K562 (cell line): ENCODE results near the gene COL9A3. TPM values are rescaled to one million over a fixed set of nuclear protein-coding genes. Genes with fewer than 3 reads are reported as not detected.

Experiments used
- ELF4 ChIP-seq: fragments of 450-650 bp; formaldehyde crosslinking; IDR thresholded peaks from 2 replicates; pipeline ENCODE4 v1.4.0; 2022; ENCODE audit warnings: missing genetic modification characterization
- RB1 ChIP-seq: fragments of 450-650 bp; IDR thresholded peaks from 2 replicates; pipeline ENCODE4 v1.6.1; 2017; ENCODE audit warnings: low read depth, mild to moderate bottlenecking
- SP1 ChIP-seq: sonication (generic); formaldehyde crosslinking; IDR thresholded peaks from 2 replicates; pipeline ENCODE4 v1.8.1; 2022; ENCODE audit warnings: mild to moderate bottlenecking, missing genetic modification reagents
- ZNF583 ChIP-seq: fragments of 250-450 bp; sonication (Bioruptor Pico); IDR thresholded peaks from 2 replicates; pipeline ENCODE4 v1.4.0; 2020
- polyA plus RNA-seq, 8 experiments: library from polyadenylated mRNA; depleted of rRNA in 4 of 8; stranded (reverse) in 5 of 8; unstranded in 3 of 8; fragments of >200 nt; fragmentation: Nextera tagmentation in 2 of 8; fragmentation: Illumina TruSeq in 1 of 8; extraction: Ambion mirVana in 2 of 8; extraction: Trizol in 1 of 8; gene quantifications; 2 replicates each; pipeline versions ENCODE4 v1.2.1 to v1.2.3, GENCODE V29; 2011 to 2014; ENCODE audit warnings: inconsistent platforms in 1 of 8, missing spikeins in 1 of 8
- total RNA-seq, 7 experiments: library from RNA; depleted of rRNA in 6 of 7; stranded (reverse); fragments of >200 nt in 6 of 7; fragmentation: Illumina TruSeq in 2 of 7; extraction: Trizol in 2 of 7; gene quantifications; 2 replicates each; pipeline versions ENCODE4 v1.2.1 to v1.2.3, GENCODE V29; 2011 to 2021; ENCODE audit warnings: low replicate concordance in 1 of 7
- TF ChIP-seq, protein P1 (sequence below), 2 experiments: fragments of 450-650 bp; formaldehyde crosslinking in 1 of 2; IDR thresholded peaks; 2 replicates each; pipeline versions ENCODE4 v1.4.0 to v1.6.1; 2014 to 2020; ENCODE audit warnings: mild to moderate bottlenecking in 2 of 2, borderline replicate concordance in 1 of 2, low read depth in 1 of 2
- TF ChIP-seq, protein P2 (sequence below), 2 experiments: fragments of 450-650 bp in 1 of 2; sonication (generic) in 1 of 2; formaldehyde crosslinking; conservative IDR thresholded peaks; 2 replicates each; pipeline versions ENCODE4 v1.4.0 to v1.8.1; 2020 to 2022; ENCODE audit warnings: mild to moderate bottlenecking in 1 of 2, missing genetic modification reagents in 1 of 2
- TF ChIP-seq, protein P3 (sequence below): sonication (generic); IDR thresholded peaks from 2 replicates; pipeline ENCODE4 v1.6.1; 2016
- TF ChIP-seq, protein P4 (sequence below): fragments of 450-650 bp; IDR thresholded peaks from 2 replicates; pipeline ENCODE4 v1.6.1; 2016; ENCODE audit warnings: borderline replicate concordance

Gene COL9A3
- total and polyA plus RNA-seq, 9 of the 15 experiments (the other 6 are each of a cell fraction or from before 2014, with no cell fraction given) = 0.14 to 3.6 (median 0.88) TPM; not detected in 1

DNA sequence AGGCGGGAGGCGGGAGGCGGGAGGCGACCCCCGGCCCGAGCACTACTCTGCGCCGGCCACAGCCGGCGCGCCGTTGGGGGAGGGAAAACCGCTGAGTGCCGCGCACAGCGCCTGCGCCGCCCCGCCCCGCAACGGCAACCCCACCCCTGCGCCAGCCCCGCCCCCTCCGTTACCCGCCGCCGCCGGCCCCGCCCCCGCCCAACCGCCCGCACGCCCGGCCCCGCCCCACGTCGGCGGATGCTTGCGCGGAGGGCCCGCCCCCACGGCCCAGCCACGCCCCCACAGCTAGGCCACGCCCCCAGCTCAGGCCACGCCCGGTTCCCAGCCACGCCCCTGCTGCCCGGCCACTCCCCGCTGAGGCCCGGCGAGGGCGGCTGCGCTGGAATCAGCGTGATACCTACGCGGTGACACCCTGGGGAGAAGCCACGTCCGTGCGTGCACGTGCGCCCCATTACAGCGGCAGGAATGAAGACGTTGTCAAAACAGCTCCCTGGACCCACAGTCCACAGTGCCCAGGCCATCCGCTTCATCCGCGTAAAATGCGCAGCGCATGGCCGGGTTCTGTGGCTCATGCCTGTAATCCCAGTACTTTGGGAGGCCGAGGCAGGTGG, 45.0 kb downstream of the COL9A3 start, which contains the start of gene TCFL5 (continued):
- TF ChIP-seq, protein P1, sequence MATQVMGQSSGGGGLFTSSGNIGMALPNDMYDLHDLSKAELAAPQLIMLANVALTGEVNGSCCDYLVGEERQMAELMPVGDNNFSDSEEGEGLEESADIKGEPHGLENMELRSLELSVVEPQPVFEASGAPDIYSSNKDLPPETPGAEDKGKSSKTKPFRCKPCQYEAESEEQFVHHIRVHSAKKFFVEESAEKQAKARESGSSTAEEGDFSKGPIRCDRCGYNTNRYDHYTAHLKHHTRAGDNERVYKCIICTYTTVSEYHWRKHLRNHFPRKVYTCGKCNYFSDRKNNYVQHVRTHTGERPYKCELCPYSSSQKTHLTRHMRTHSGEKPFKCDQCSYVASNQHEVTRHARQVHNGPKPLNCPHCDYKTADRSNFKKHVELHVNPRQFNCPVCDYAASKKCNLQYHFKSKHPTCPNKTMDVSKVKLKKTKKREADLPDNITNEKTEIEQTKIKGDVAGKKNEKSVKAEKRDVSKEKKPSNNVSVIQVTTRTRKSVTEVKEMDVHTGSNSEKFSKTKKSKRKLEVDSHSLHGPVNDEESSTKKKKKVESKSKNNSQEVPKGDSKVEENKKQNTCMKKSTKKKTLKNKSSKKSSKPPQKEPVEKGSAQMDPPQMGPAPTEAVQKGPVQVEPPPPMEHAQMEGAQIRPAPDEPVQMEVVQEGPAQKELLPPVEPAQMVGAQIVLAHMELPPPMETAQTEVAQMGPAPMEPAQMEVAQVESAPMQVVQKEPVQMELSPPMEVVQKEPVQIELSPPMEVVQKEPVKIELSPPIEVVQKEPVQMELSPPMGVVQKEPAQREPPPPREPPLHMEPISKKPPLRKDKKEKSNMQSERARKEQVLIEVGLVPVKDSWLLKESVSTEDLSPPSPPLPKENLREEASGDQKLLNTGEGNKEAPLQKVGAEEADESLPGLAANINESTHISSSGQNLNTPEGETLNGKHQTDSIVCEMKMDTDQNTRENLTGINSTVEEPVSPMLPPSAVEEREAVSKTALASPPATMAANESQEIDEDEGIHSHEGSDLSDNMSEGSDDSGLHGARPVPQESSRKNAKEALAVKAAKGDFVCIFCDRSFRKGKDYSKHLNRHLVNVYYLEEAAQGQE (IDR thresholded peaks at IDR 0.05; ENCODE audit: borderline replicate concordance) = no peak
- TF ChIP-seq, protein P1 (CRISPR knock-in tag; IDR thresholded peaks at IDR 0.05; ENCODE audit: low read depth) = peak; percentile 70; the same call in 1 of the 2 replicates
- TF ChIP-seq, protein P2, sequence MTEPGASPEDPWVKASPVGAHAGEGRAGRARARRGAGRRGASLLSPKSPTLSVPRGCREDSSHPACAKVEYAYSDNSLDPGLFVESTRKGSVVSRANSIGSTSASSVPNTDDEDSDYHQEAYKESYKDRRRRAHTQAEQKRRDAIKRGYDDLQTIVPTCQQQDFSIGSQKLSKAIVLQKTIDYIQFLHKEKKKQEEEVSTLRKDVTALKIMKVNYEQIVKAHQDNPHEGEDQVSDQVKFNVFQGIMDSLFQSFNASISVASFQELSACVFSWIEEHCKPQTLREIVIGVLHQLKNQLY (CRISPR knock-in tag; conservative IDR thresholded peaks at IDR 0.05) = no peak
- TF ChIP-seq, protein P3, sequence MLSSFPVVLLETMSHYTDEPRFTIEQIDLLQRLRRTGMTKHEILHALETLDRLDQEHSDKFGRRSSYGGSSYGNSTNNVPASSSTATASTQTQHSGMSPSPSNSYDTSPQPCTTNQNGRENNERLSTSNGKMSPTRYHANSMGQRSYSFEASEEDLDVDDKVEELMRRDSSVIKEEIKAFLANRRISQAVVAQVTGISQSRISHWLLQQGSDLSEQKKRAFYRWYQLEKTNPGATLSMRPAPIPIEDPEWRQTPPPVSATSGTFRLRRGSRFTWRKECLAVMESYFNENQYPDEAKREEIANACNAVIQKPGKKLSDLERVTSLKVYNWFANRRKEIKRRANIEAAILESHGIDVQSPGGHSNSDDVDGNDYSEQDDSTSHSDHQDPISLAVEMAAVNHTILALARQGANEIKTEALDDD = no peak
- peak; percentile 18; the same call in 1 of the 2 replicates for TF ChIP-seq RB1
- 0 out of 2 replicates have a peak, but pooled peaks have one; percentile 48 for TF ChIP-seq ELF4 (CRISPR knock-in tag)
- TF ChIP-seq SP1 (CRISPR knock-in tag) = peak; percentile 84
- TF ChIP-seq, protein P4, sequence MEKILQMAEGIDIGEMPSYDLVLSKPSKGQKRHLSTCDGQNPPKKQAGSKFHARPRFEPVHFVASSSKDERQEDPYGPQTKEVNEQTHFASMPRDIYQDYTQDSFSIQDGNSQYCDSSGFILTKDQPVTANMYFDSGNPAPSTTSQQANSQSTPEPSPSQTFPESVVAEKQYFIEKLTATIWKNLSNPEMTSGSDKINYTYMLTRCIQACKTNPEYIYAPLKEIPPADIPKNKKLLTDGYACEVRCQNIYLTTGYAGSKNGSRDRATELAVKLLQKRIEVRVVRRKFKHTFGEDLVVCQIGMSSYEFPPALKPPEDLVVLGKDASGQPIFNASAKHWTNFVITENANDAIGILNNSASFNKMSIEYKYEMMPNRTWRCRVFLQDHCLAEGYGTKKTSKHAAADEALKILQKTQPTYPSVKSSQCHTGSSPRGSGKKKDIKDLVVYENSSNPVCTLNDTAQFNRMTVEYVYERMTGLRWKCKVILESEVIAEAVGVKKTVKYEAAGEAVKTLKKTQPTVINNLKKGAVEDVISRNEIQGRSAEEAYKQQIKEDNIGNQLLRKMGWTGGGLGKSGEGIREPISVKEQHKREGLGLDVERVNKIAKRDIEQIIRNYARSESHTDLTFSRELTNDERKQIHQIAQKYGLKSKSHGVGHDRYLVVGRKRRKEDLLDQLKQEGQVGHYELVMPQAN = peak; percentile 85; the same call in 1 of the 2 replicates
- TF ChIP-seq ZNF583 = peak; percentile 73; the same call in 1 of the 2 replicates
